PC-3 (cell line): ENCODE data around the gene MYL7. TPM values are rescaled to one million over a fixed set of nuclear protein-coding genes. Genes with fewer than 3 reads are reported as not detected.

Experiments
- ATAC-seq: fragments of 200-7000 bp; cut with Tn5 transposase; 2 replicates; pipeline ENCODE4 v1.9.1; 2020; ENCODE audit warnings: mild to moderate bottlenecking, moderate library complexity
- BruUV-seq: library from RNA; stranded (reverse); fragments of 400-500 nt; replicated peaks from 2 replicates; lab custom pipeline; 2021; lab: Mats Ljungman, UMichigan
- CTCF ChIA-PET: fragments of 300-600 bp; sonication (Branson Sonifier 250); formaldehyde crosslinking; loops from one replicate; lab custom pipeline; 2022; ENCODE audit warnings: antibody characterized with exemption; lab: Charles Lee
- POLR2A ChIA-PET: fragments of 300-600 bp; sonication (Branson Sonifier 250); formaldehyde crosslinking; loops from one replicate; lab custom pipeline; 2022; ENCODE audit warnings: antibody characterized with exemption; ENCODE audit not compliant: unreplicated experiment; lab: Charles Lee
- DNase-seq: peaks from one replicate; pipeline ENCODE4 v3.0.0-alpha.2; 2015
- H2AFZ ChIP-seq: fragments of 300-600 bp; sonication (generic); 2 replicates; pipeline ENCODE4 v1.6.0; 2016; ENCODE audit warnings: antibody characterized with exemption, low read length
- H3F3A ChIP-seq: fragments of 300-600 bp; sonication (generic); one replicate; pipeline ENCODE4 v1.6.0; 2017; ENCODE audit warnings: antibody characterized with exemption, low read length, control low read depth, mild to moderate bottlenecking; ENCODE audit not compliant: unreplicated experiment
- H3K27ac ChIP-seq: fragments of 300-600 bp; sonication (generic); 2 replicates; pipeline ENCODE4 v1.5.1; 2016; ENCODE audit warnings: mild to moderate bottlenecking, low read length
- H3K27me3 ChIP-seq: fragments of 300-600 bp; sonication (generic); 2 replicates; pipeline ENCODE4 v1.6.1; 2016; ENCODE audit warnings: low read length, mixed read lengths
- H3K36me3 ChIP-seq: fragments of 300-600 bp; sonication (generic); 2 replicates; pipeline ENCODE4 v1.6.1; 2016; ENCODE audit warnings: low read depth, mixed run types, low read length, mixed read lengths
- H3K4me1 ChIP-seq: fragments of 300-600 bp; sonication (generic); 2 replicates; pipeline ENCODE4 v1.5.1; 2016; ENCODE audit warnings: low read length; ENCODE audit not compliant: insufficient read depth
- H3K4me2 ChIP-seq: fragments of 300-600 bp; sonication (generic); 2 replicates; pipeline ENCODE4 v1.6.0; 2016; ENCODE audit warnings: low read length
- H3K4me3 ChIP-seq: fragments of 300-600 bp; sonication (generic); 2 replicates; pipeline ENCODE4 v1.5.1; 2016; ENCODE audit warnings: mild to moderate bottlenecking, low read length, mixed read lengths
- H3K79me2 ChIP-seq: fragments of 300-600 bp; sonication (generic); 2 replicates; pipeline ENCODE4 v1.6.1; 2017; ENCODE audit warnings: low read length, mixed read lengths
- H3K9ac ChIP-seq: fragments of 300-600 bp; sonication (generic); 2 replicates; pipeline ENCODE4 v1.6.0; 2016; ENCODE audit warnings: mild to moderate bottlenecking, low read length
- H3K9me2 ChIP-seq: fragments of 300-600 bp; sonication (generic); replicated peaks from 2 replicates; pipeline ENCODE4 v1.6.1; 2016; ENCODE audit warnings: mixed run types, low read length, mixed read lengths
- H3K9me3 ChIP-seq: fragments of 300-600 bp; sonication (generic); 2 replicates; pipeline ENCODE4 v1.6.1; 2016; ENCODE audit warnings: low read length, mixed read lengths
- H4K20me1 ChIP-seq: fragments of 300-600 bp; sonication (generic); 2 replicates; pipeline ENCODE4 v1.6.1; 2016; ENCODE audit warnings: low read length, mixed read lengths
- EZH2 ChIP-seq: fragments of 300-600 bp; sonication (generic); IDR thresholded peaks from one replicate; pipeline ENCODE4 v1.6.1; 2017; ENCODE audit warnings: antibody characterized with exemption, mild to moderate bottlenecking, low read length; ENCODE audit not compliant: unreplicated experiment
- EZH2phosphoT487 ChIP-seq: fragments of 300-600 bp; sonication (generic); IDR thresholded peaks from 2 replicates; pipeline ENCODE4 v1.6.1; 2018; ENCODE audit warnings: mild to moderate bottlenecking, antibody characterized with exemption, low read length, borderline replicate concordance
- intact Hi-C: fragments of 100-400 bp; cut with micrococcal nuclease; formaldehyde crosslinking; loops from 2 replicates; pipeline ENCODE4 v1.9.0; 2023
- total RNA-seq: library from RNA; depleted of rRNA; stranded (reverse); fragments of >200 nt; gene quantifications from 2 replicates; pipeline ENCODE4 v1.2.3, GENCODE V29; 2014
- TF ChIP-seq, protein P1 (sequence below): fragments of 300-600 bp; sonication (generic); conservative IDR thresholded peaks from 2 replicates; pipeline ENCODE4 v1.5.1; 2017; ENCODE audit warnings: antibody characterized with exemption, low read depth, mild to moderate bottlenecking, low read length

Gene MYL7
- total RNA-seq, 1 experiment from 2014 or later, result not detected

DNA sequence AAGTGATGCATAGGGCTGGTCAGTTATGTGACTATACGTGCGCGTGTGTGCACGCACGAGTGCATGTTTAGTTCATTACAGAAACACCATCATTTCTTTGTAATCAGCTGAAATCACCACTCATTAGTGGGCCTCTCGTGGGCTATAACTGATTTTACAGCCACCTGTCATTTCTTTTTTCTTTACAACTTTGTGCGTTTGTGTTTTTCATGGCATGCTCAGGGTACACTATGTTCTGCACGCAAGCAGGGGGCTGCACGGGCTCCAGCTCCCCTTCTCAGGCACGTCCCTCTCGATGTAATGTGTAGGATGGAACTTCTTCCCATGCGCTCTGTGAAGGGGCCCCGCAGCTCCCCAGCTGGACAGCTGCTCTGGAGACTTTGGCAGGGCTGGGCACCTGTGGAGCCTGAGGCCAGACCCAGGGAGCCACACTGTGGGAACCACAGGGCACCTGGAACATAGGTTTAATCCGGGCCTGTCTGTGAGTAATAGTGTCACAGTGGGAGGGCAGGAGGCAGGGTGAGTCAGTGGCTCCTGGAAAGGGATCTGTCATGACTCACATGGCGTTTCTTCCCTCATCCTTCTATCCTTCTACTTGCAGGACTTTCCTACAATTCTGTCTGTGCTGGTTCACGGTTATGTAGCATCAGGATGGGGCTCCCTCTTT, 43.2 kb upstream of the MYL7 start:
- TF ChIP-seq EZH2phosphoT487, result no peak
- no peak for TF ChIP-seq EZH2
- TF ChIP-seq, protein P1, sequence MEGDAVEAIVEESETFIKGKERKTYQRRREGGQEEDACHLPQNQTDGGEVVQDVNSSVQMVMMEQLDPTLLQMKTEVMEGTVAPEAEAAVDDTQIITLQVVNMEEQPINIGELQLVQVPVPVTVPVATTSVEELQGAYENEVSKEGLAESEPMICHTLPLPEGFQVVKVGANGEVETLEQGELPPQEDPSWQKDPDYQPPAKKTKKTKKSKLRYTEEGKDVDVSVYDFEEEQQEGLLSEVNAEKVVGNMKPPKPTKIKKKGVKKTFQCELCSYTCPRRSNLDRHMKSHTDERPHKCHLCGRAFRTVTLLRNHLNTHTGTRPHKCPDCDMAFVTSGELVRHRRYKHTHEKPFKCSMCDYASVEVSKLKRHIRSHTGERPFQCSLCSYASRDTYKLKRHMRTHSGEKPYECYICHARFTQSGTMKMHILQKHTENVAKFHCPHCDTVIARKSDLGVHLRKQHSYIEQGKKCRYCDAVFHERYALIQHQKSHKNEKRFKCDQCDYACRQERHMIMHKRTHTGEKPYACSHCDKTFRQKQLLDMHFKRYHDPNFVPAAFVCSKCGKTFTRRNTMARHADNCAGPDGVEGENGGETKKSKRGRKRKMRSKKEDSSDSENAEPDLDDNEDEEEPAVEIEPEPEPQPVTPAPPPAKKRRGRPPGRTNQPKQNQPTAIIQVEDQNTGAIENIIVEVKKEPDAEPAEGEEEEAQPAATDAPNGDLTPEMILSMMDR, result no peak
- Histone ChIP-seq H3K27me3 (no peaks in the 10 kb centered on the region), H3K36me3 (no peaks in the 10 kb centered on the region), H3K79me2 (no peaks in the 10 kb centered on the region), H4K20me1 (no peaks in the 10 kb centered on the region), H3K4me3 (0 out of 2 replicates have a peak overlapping the region, but pooled peaks have one; percentile 1), H3K4me2 (peak overlapping the region; percentile 57), H3K9me3 (no peaks in the 10 kb centered on the region), H3K4me1 (peaks cover 17% of the 10 kb centered on the region), H2AFZ (peak overlapping the region; percentile 36; the same call in 1 of the 2 replicates), H3K9me2 (no peaks in the 10 kb centered on the region), H3F3A (no peaks in the 10 kb centered on the region), H3K9ac (no peak overlapping the region), H3K27ac (peak overlapping the region; percentile 57)
- ChIA-PET CTCF (interaction anchor here (0.5 kb wide), 1 partner anchor 72 kb away, joined by 3 read pairs; no protein-coding TSS in a partner anchor), POLR2A (no interaction called here)
- BruUV-seq, result no TSS peak
- ATAC-seq (peak; percentile 100), DNase-seq (peak; percentile 91)
- intact Hi-C loops, result no loop called here

DNA sequence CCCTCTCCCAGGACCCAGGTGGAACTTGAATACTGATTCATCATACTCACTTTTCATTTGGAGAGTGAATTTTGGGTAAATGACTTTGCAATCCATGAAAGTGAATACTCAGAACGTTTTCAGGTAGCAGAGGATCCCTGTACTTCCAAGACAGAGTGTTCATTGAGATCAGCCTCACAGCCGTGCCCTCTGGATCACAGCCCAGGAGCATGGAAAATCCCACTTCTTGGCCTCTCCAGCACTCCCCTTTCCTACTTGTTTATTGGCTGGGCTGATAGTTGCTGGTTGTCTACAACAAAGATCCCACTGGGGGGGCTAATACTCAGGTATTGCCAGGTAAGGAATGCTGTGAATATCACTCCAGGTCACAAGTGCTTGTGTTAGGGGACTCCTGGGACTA, 42.3 kb upstream of the MYL7 start:
- H3K9me3 ChIP-seq, result no peaks in the 10 kb centered on the region
- no peaks in the 10 kb centered on the region for H4K20me1 ChIP-seq
- intact Hi-C loops, result no loop called here
- no TSS peak for BruUV-seq
- no peaks in the 10 kb centered on the region for H3F3A ChIP-seq
- TF ChIP-seq EZH2phosphoT487 (no peak), EZH2 (no peak)
- H3K9me2 ChIP-seq, result no peaks in the 10 kb centered on the region
- H3K4me2 ChIP-seq, result no peak overlapping the region
- no peaks in the 10 kb centered on the region for H3K27me3 ChIP-seq
- ChIA-PET CTCF (no interaction called here), POLR2A (no interaction called here)
- ATAC-seq, result no peak
- H3K27ac ChIP-seq, result no peak overlapping the region
- no peak overlapping the region for H3K4me3 ChIP-seq
- H2AFZ ChIP-seq, result no peak overlapping the region
- no peaks in the 10 kb centered on the region for H3K36me3 ChIP-seq
- DNase-seq, result no peak
- H3K9ac ChIP-seq, result no peak overlapping the region
- no peaks in the 10 kb centered on the region for H3K79me2 ChIP-seq
- peaks cover 17% of the 10 kb centered on the region for H3K4me1 ChIP-seq

DNA sequence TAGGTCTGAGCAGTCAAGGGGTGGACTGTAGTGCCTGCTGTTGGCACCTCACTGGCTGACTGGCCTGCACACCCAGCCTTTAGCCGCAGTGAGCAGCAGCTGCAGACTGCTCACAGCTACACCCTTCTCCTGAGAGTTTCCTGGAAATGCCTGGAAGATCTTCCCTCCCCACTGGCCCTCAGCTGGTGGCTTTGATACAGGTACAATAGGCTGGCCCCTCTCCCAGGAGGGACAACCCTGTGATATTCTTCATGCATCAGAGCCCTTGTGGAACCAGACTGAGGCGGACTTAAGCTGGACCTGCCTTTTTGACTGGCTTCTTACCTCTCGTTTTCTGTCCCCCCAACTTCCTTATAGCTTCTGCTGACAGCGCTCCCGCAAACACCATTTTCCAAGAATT, 41.7 kb upstream of the MYL7 start:
- H3K9me3 ChIP-seq, result no peaks in the 10 kb centered on the region
- no peak overlapping the region for H2AFZ ChIP-seq
- no peaks in the 10 kb centered on the region for H3F3A ChIP-seq
- no peak overlapping the region for H3K4me2 ChIP-seq
- BruUV-seq, result no TSS peak
- TF ChIP-seq EZH2, result no peak
- H3K36me3 ChIP-seq, result no peaks in the 10 kb centered on the region
- POLR2A ChIA-PET, result no interaction called here
- H3K9ac ChIP-seq, result no peak overlapping the region
- no peak overlapping the region for H3K4me3 ChIP-seq
- peaks cover 21% of the 10 kb centered on the region for H3K4me1 ChIP-seq
- no peaks in the 10 kb centered on the region for H4K20me1 ChIP-seq
- intact Hi-C loops, result no loop called here
- H3K27me3 ChIP-seq, result no peaks in the 10 kb centered on the region
- DNase-seq (no peak), ATAC-seq (no peak)
- H3K9me2 ChIP-seq, result no peaks in the 10 kb centered on the region
- no peaks in the 10 kb centered on the region for H3K79me2 ChIP-seq
- CTCF ChIA-PET, result no interaction called here
- no peak overlapping the region for H3K27ac ChIP-seq
